Fibroblast of lung (primary cell): ENCODE results near the gene CAMK1D. TPM values are rescaled to one million over a fixed set of nuclear protein-coding genes. Genes with fewer than 3 reads are reported as not detected.
A peak's percentile ranks its signal among the peaks of the same experiment; 100 is the strongest.

ENCODE experiments used
- DNase-seq, 2 donors: peaks; one replicate each; pipeline versions ENCODE4 v3.0.0 to v3.0.0-alpha.2; 2010; ENCODE audit warnings: low read depth in 2 of 2
- H2AFZ ChIP-seq: 2 replicates; pipeline ENCODE4 v1.5.1; 2012; ENCODE audit warnings: low read length, control low read depth, inconsistent platforms
- H3K27ac ChIP-seq: 2 replicates; pipeline ENCODE4 v1.5.1; 2011; ENCODE audit warnings: low read length, control low read depth; ENCODE audit not compliant: insufficient read depth
- H3K27me3 ChIP-seq: 2 replicates; pipeline ENCODE4 v1.5.1; 2011; ENCODE audit warnings: mild to moderate bottlenecking, low read length; ENCODE audit not compliant: control insufficient read depth, insufficient read depth
- H3K36me3 ChIP-seq: 2 replicates; pipeline ENCODE4 v1.5.1; 2011; ENCODE audit warnings: low read length; ENCODE audit not compliant: control insufficient read depth, insufficient read depth
- H3K4me1 ChIP-seq: 2 replicates; pipeline ENCODE4 v1.5.1; 2011; ENCODE audit warnings: low read length; ENCODE audit not compliant: control insufficient read depth, insufficient read depth; ENCODE audit errors: extremely low read depth
- H3K4me2 ChIP-seq: 2 replicates; pipeline ENCODE4 v1.5.1; 2011; ENCODE audit warnings: low read length, control low read depth; ENCODE audit not compliant: insufficient read depth; ENCODE audit errors: extremely low read depth
- H3K4me3 ChIP-seq, 4 experiments: fragments of 200-600 bp in 1 of 4; sonication (generic) in 1 of 4; replicated peaks in 1 of 4; 2 replicates each; pipeline ENCODE4 v1.5.1; 2011 to 2016; ENCODE audit warnings: low read length in 4 of 4, low read depth in 3 of 4, mild to moderate bottlenecking in 3 of 4, control low read depth in 2 of 4, inconsistent platforms in 1 of 4, mixed read lengths in 1 of 4; ENCODE audit not compliant: insufficient read depth in 1 of 4; ENCODE audit errors: control extremely low read depth in 1 of 4
- H3K79me2 ChIP-seq: 2 replicates; pipeline ENCODE4 v1.5.1; 2012; ENCODE audit warnings: mild to moderate bottlenecking, low read length, inconsistent platforms; ENCODE audit not compliant: control insufficient read depth, insufficient read depth
- H3K9ac ChIP-seq: 2 replicates; pipeline ENCODE4 v1.5.1; 2011; ENCODE audit warnings: mild to moderate bottlenecking, low read length, control low read depth; ENCODE audit not compliant: insufficient read depth
- H3K9me3 ChIP-seq: 2 replicates; pipeline ENCODE4 v1.5.1; 2012; ENCODE audit warnings: low read depth, low read length; ENCODE audit not compliant: control insufficient read depth, insufficient read depth
- H4K20me1 ChIP-seq: 2 replicates; pipeline ENCODE4 v1.5.1; 2011; ENCODE audit warnings: low read length; ENCODE audit not compliant: control insufficient read depth, insufficient read depth; ENCODE audit errors: extremely low read depth
- CTCF ChIP-seq, 2 donors: IDR thresholded peaks in 1 of 2; conservative IDR thresholded peaks in 1 of 2; 1 replicate in 1 of 2; 2 replicates in 1 of 2; pipeline ENCODE4 v1.5.1; 2011 to 2012; ENCODE audit warnings: low read length in 2 of 2, control low read depth in 1 of 2, inconsistent platforms in 1 of 2, low read depth in 1 of 2, mild to moderate bottlenecking in 1 of 2
- EZH2 ChIP-seq: IDR thresholded peaks from 2 replicates; pipeline ENCODE4 v1.5.1; 2012; ENCODE audit warnings: low read length, control low read depth, mild to moderate bottlenecking; ENCODE audit errors: missing control alignments
- polyA plus RNA-seq, 2 donors: library from polyadenylated mRNA; depleted of rRNA in 1 of 2; stranded (reverse) in 1 of 2; unstranded in 1 of 2; fragments of >200 nt; gene quantifications; 2 replicates each; pipeline ENCODE4 v1.2.1, GENCODE V29; 2011 to 2012; ENCODE audit warnings: missing spikeins in 1 of 2
- total RNA-seq: library from RNA; depleted of rRNA; stranded (reverse); fragments of >200 nt; gene quantifications from 2 replicates; pipeline ENCODE4 v1.2.1, GENCODE V29; 2014

The CAMK1D gene
- total and polyA plus RNA-seq, 2 donors (not counting 1 experiment from before 2014, with no cell fraction given) = 2.3 TPM

DNA sequence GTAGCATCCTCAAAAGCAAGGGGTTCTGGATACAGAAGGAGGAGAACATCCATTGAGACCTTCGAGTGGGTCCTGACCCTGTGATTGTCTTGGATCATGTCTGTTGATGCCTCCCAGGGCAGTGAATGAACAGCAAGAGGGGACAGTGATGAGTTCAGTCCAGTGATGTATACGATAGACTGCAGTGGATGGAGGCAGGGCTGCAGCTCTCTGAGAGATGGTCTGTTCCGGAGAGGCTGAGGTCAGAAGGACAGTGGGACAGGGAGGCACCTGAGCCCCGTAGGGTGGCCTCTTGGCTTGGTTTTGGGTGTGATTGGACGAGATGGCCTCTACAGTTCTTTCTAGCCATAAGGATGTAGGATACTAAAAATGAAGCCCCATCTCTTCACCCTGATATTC, 280.4 kb downstream of the CAMK1D start:
- H3K27me3 ChIP-seq = no peaks in the 10 kb centered on the region
- no peak overlapping the region for H3K9ac ChIP-seq
- TF ChIP-seq EZH2 (no peak), CTCF (conservative IDR thresholded peaks at IDR 0.05 in 1 of 2, IDR thresholded peaks at IDR 0.05 in 1 of 2; ENCODE audit: low read depth in 1 of 2, low read length in 2 of 2) (no peak)
- H3K9me3 ChIP-seq = no peaks in the 10 kb centered on the region
- DNase-seq = no peak
- no peak overlapping the region for H3K27ac ChIP-seq
- no peaks in the 10 kb centered on the region for H3K4me1 ChIP-seq
- no peak overlapping the region for H3K4me2 ChIP-seq
- H3K36me3 ChIP-seq = no peaks in the 10 kb centered on the region
- no peak overlapping the region for H3K4me3 ChIP-seq
- no peak overlapping the region for H2AFZ ChIP-seq
- no peaks in the 10 kb centered on the region for H3K79me2 ChIP-seq
- H4K20me1 ChIP-seq = no peaks in the 10 kb centered on the region

DNA sequence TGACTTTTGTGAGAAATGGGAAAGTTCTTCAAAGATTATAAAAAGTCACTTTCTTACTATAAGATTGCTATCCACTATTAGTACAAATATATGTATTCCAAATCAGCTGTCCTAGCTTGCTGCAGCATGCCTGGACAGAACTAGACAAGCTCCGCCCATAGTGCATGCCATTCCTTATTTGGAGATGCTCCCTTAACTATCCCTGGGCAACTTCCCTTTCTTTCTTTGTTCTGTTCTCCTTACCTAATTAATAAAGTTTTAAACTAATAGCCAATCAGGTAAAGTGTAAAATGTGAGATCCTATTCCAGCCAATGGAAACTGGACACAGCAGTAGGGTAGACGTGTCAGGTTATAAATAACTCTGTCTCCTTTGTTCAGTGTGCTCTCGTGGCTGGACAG, 281.9 kb downstream of the CAMK1D start:
- Histone ChIP-seq H3K27me3 (no peaks in the 10 kb centered on the region), H3K9ac (no peak overlapping the region), H2AFZ (no peak overlapping the region), H3K4me1 (no peaks in the 10 kb centered on the region), H4K20me1 (no peaks in the 10 kb centered on the region), H3K36me3 (no peaks in the 10 kb centered on the region), H3K4me3 (no peak overlapping the region), H3K27ac (no peak overlapping the region), H3K4me2 (no peak overlapping the region), H3K9me3 (no peaks in the 10 kb centered on the region), H3K79me2 (no peaks in the 10 kb centered on the region)
- TF ChIP-seq CTCF (conservative IDR thresholded peaks at IDR 0.05 in 1 of 2, IDR thresholded peaks at IDR 0.05 in 1 of 2; ENCODE audit: low read depth in 1 of 2, low read length in 2 of 2) = no peak
- no peak for TF ChIP-seq EZH2
- DNase-seq = peak; percentile 16 to 26

GRCh38 chr10:12631787-12632562, 282.6 kb downstream of the CAMK1D start:
- Histone ChIP-seq H3K9ac (no peak overlapping the region), H4K20me1 (no peaks in the 10 kb centered on the region), H3K4me2 (no peak overlapping the region), H3K4me3 (no peak overlapping the region), H2AFZ (no peak overlapping the region), H3K9me3 (no peaks in the 10 kb centered on the region), H3K27ac (no peak overlapping the region), H3K79me2 (no peaks in the 10 kb centered on the region), H3K27me3 (no peaks in the 10 kb centered on the region), H3K36me3 (no peaks in the 10 kb centered on the region), H3K4me1 (no peaks in the 10 kb centered on the region)
- no peak for TF ChIP-seq EZH2
- no peak for TF ChIP-seq CTCF (conservative IDR thresholded peaks at IDR 0.05 in 1 of 2, IDR thresholded peaks at IDR 0.05 in 1 of 2; ENCODE audit: low read depth in 1 of 2, low read length in 2 of 2)
- no peak for DNase-seq
